ENCODE data around the gene TP53AIP1.

Gene TP53AIP1

DNA sequence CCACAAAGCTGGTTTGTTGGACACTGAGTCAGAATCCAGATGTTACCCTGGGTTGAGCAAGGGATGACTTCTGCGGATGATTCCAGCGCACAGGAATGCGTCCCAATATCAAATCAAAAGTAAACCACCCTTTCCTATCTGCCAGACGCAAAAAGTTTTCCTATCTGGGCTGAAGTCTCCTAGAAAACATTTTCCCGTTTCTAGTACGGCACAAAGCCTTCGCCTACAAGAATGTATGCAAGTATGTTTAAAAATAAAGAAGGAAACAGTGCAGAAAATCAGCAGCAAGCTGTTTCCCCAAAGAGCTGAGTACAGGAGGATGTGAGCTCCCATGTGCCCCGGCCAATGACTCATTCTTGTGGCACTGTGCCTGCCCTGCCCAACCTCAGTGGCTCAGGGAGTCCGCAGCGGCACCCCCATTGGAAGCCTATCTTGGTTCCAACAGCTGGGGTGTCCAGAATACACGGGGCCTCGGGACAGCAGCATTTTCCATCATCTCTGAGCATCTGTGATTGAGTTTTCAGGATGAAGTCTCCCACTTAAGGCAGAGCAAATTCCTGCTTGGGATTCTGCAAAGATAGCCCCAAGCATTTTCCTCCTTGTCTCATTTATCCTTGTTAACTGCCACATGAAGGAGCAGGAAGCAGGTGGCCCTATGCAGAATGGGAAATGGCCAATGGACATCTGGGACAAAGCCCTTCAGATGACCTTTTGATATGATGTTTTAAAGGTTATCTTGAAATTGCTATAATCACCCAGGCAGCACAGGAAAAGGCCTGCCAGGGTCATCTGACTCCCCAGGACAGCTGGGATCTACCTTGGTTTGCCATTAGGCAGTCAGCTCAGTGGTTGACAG, 34.1 kb downstream of the TP53AIP1 start:
- Mint-ChIP-seq H3K27me3 (peaks cover 83% of the 10 kb centered on the region), H3K27ac (no peak overlapping the region)
- ATAC-seq: peak; percentile 39

DNA sequence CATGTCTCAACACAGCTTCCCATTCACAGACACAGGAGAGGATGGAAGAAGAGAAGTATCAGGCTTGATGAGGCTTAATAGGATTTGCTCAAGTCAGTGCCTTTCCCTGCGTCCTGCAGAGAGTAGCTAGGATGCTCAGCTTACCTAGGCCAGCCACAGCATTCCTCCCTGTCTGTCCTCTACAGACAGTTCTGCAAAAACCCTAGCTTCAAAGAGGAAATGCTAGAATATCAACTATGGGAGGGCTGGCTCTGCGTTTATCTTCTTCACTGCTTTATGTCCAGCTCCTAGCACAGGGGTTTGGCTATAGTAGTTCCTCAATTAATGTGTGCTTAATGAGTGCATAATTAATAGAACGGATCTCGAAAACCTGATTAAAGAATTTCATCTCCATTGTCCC, 35.1 kb downstream of the TP53AIP1 start:
- H3K36me3 Mint-ChIP-seq: no peaks in the 10 kb centered on the region
- H3K27ac Mint-ChIP-seq: no peak overlapping the region
- no peak overlapping the region for H3K4me3 Mint-ChIP-seq
- H3K9me3 Mint-ChIP-seq: no peaks in the 10 kb centered on the region
- H3K4me1 Mint-ChIP-seq: peaks cover 33% of the 10 kb centered on the region
- peaks cover 84% of the 10 kb centered on the region for H3K27me3 Mint-ChIP-seq
- ATAC-seq: no peak

More for the DNA sequence above, 34.1 kb downstream of the TP53AIP1 start:
- Mint-ChIP-seq H3K4me3 (no peak overlapping the region), H3K36me3 (no peaks in the 10 kb centered on the region), H3K9me3 (no peaks in the 10 kb centered on the region), H3K4me1 (peaks cover 29% of the 10 kb centered on the region)

DNA sequence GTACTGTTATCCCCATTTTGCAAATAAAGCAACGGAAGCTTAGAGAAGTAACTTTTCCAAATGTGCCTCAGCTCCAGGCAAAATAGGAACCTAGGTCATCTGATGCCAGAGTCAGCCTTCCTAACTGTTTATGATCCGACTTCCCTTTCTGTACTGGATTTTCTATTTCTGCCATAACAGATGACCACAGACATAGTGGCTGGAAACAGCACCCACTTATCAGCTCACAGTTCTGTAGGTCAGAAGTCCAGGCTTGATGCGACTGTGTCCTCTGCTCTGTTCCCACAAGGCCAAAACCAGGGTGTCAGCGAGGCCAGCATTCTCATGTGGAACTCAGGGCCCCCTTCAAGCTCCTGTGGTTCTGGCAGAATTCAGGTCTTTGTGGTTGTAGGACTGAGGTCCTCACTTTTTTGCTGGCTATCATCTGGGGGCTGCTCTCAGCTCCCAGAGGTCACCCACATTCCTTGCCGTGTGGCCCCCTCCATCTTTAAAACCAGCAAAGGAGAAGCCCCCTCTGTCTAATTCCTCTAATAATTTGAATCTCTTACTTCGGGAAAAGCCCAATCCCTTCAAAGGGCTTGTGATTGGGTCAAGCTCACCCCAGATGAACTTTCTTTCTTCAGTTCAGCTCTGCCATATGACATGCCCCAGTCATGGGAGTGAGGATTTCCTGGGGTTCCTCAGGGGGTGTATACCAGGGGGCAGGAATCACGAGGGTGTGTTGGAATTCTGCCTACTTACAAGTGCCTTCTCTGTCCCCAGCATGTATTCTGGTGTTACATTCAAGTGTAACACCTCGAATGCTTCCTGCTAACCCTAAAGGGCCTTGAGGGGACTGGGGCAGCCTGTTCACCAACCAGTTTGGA, 36.3 kb downstream of the TP53AIP1 start:
- Mint-ChIP-seq H3K36me3 (no peaks in the 10 kb centered on the region), H3K4me1 (peaks cover 33% of the 10 kb centered on the region), H3K27ac (no peak overlapping the region), H3K4me3 (peak overlapping the region; percentile 89), H3K9me3 (no peaks in the 10 kb centered on the region), H3K27me3 (peaks cover 84% of the 10 kb centered on the region)
- ATAC-seq: no peak

DNA sequence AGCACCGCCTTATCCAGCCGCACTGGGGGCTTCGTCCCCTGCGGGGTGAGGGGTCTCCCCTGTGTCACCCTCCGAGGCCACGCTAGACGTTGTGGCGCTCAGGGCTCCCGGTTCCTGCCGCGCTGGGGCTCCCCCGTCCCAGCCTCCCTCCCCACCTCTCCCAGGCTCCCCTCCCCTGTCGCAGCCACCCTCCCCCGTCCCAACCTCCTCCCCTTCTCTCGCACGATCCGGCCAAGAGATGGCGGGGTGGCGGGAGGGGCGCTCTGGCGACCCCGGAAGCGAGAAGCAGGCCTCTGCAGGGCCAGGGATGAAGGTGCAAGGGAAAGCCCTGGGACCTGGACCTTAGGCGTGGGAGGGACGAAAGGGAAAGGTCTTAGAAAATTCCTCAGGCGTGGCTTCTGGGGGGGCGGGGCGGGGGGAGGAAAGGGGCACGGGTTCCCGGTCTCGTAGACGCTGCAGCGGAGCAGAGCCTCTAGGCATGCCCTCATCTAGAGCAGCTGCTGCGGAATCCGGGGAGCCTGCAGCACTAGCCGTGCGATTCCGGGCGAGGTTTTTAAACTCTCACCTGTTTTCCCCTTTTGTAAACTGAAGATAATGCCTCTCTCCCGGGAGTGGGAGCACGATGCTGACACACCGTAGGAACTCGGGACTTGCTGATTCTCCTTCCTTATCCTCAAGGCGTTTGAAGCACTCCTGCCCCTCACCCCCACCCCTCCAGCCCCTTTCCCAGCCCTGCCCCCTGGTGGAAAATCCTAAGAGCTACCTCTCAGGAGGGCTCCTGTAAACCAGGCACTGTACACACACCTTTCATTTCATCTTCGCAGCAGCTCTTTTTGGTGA, 37.1 kb downstream of the TP53AIP1 start:
- peak; percentile 60 for ATAC-seq
- Mint-ChIP-seq H3K27me3 (peaks cover 87% of the 10 kb centered on the region), H3K4me1 (peaks cover 33% of the 10 kb centered on the region), H3K9me3 (no peaks in the 10 kb centered on the region), H3K27ac (peak overlapping the region; percentile 33), H3K36me3 (no peaks in the 10 kb centered on the region), H3K4me3 (peak overlapping the region; percentile 89)

DNA sequence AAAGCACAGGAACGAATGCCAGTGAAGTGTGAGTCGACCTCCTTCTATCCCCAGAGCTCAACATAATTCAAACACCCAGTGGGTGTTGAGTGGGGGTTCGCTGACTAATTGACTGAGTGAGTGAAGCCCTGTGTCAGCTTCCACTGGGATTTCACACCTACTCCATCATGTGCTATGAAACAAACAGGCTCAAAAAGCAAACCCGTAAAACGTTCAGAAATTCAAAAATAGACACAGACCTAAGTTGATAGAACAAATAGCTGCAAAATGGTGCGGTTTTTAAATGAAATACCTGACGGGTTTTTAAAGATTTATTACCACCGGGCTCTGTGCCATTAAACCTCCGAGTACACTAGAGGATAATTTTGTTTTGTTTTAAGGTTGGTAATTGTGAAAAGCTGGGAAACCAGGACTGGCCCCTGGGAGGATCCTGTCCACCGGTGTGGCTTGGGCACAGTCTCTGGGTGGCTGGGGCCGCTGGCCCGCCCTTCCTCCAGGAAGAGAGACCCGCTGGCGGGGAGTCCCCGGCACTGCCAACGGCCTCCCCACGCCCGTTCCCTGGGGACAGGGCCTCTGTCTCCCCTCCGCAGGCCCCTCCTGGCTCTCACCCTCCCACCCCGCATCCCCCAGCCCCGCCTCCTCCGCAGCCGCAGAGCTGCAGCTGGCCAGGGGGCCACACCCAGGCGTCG, 37.9 kb downstream of the TP53AIP1 start:
- ATAC-seq: peak; percentile 74

DNA sequence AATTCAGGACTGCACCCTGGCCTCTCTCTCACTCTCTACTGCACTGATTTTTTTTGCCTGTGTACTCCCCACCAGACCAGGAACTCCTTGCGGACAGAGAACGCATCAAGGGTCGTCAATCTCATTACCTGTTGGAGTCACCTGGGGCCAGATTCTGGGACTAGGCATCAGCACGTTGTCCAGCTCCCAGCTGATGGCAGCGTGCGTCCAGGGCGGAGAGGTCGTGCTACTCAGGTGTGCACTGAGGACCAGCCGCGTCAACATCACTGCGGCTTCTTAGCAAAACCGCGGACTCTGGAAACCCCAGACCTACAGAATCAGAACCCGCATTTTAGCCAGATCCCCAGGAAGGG, 38.4 kb downstream of the TP53AIP1 start:
- Mint-ChIP-seq H3K4me3 (peak overlapping the region; percentile 12), H3K27ac (no peak overlapping the region), H3K27me3 (peaks cover 86% of the 10 kb centered on the region)

More for the DNA sequence above, 37.9 kb downstream of the TP53AIP1 start:
- Mint-ChIP-seq H3K4me1 (peaks cover 33% of the 10 kb centered on the region), H3K27ac (peak overlapping the region; percentile 33), H3K4me3 (peak overlapping the region; percentile 89), H3K36me3 (no peaks in the 10 kb centered on the region), H3K27me3 (peaks cover 87% of the 10 kb centered on the region), H3K9me3 (no peaks in the 10 kb centered on the region)

DNA sequence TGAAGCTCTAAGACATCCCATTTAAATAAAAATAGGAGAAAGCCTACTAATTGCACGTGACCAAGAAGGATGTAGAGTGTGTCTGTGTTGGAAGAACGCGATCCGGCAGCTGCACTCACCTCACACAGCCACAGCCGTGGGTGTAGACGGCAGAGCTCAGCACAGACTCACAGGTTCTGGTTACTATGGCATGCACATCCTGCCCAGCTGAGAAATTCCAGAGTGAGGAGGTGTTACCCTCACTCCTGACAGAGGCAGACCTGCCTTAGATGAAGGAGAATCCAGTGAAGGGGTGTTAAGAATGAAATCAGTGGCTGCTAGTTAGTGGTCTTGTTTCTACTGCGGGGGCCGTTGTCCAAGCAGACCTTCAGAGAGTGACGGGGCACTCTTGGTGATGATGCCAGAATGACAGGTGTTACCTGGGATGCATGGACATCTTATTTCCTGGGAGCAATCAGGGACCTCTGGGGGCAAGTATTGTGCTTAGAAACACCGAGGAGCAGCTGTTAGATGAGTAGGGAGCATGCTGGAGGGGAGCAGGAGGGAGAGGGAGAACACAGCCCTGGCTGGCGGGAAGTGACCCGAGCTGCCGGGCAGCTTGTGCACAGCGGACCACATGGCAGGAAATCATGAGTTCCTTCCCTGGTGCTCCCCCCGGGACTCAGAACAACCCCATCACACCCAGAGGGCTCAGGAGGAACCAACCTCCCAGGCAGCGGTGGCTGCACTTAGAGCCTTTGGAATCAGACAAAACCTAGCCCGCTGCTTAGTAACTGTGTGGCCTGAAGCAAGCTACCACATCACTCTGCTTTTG, 39.2 kb downstream of the TP53AIP1 start:
- Mint-ChIP-seq H3K27ac (no peak overlapping the region), H3K36me3 (no peaks in the 10 kb centered on the region), H3K4me1 (peaks cover 37% of the 10 kb centered on the region), H3K4me3 (no peak overlapping the region), H3K27me3 (peaks cover 86% of the 10 kb centered on the region), H3K9me3 (no peaks in the 10 kb centered on the region)
- no peak for ATAC-seq

More for the DNA sequence above, 38.4 kb downstream of the TP53AIP1 start:
- Mint-ChIP-seq H3K4me1 (peaks cover 33% of the 10 kb centered on the region), H3K9me3 (no peaks in the 10 kb centered on the region), H3K36me3 (no peaks in the 10 kb centered on the region)
- no peak for ATAC-seq

DNA sequence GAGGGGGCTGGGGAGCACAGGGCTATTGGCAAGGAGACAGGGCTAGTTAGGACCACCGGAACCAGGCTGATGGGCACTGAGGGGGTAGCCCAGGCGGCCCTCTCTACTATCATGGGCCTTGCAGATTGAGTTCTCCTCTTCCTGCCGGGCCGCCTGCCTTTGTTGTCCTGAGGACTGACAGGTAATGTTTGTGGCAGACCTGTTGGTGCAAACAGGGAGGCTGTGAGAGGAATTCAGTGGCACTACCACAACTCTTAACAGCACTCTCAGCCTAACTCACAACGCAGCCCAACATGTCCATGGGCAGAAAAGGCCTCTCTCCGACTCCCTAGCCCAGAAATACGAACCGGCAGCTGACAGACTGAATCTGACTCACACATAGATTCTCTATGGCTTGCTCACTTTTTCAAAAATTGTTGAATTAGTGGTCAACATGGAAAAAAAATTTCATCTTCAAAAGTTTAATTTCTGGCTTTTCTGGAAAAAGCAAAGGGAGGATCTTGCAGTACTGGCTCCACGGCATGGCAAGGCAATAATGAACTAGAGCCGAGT, 40.1 kb downstream of the TP53AIP1 start:
- Mint-ChIP-seq H3K4me1 (peaks cover 38% of the 10 kb centered on the region), H3K4me3 (no peak overlapping the region), H3K27me3 (peaks cover 86% of the 10 kb centered on the region), H3K9me3 (no peaks in the 10 kb centered on the region), H3K36me3 (no peaks in the 10 kb centered on the region), H3K27ac (no peak overlapping the region)
- ATAC-seq: no peak

DNA sequence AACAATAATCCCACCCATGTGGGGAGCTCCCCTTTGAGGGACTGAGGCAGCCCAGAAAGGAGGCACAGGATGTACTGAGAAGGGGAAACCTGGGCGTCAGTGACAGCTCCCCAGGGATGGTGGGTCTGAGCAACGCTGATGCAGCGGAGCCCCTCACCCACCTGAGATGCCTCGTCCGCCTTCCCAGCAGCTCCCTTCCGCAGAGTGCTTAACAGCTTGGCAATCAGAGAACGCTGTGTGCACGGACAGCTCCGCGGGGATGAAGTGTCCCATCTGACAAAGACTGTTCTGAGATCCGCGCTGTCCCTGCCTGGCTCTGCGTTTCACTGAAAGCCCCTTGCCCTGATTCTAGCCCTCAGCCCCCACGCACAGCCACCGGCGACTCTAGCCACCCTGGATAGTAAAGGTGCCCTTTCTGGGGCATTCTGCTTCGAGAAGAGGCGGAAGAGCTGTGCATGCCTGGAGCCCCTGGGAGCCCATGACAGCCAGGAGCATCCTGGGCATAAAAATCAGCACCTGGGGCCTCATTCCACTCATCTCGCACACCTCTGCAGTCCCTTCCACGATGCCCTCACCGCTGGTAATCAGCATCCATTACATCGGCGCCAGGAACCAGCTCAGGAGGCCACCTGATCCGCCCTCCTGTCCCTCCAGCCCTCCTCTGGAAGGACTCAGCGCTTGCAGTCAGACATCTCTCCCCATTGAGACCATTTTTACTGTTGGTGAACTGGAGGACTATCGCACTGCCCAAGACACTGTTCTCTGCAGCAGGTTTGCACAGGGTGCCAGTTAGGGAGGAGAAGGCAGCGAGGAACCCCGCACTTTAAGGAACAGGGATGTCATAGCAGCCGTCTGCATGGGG, 40.8 kb downstream of the TP53AIP1 start:
- Mint-ChIP-seq H3K4me3 (no peak overlapping the region), H3K36me3 (no peaks in the 10 kb centered on the region), H3K27ac (no peak overlapping the region), H3K9me3 (no peaks in the 10 kb centered on the region), H3K4me1 (peaks cover 34% of the 10 kb centered on the region), H3K27me3 (peaks cover 86% of the 10 kb centered on the region)
- no peak for ATAC-seq

DNA sequence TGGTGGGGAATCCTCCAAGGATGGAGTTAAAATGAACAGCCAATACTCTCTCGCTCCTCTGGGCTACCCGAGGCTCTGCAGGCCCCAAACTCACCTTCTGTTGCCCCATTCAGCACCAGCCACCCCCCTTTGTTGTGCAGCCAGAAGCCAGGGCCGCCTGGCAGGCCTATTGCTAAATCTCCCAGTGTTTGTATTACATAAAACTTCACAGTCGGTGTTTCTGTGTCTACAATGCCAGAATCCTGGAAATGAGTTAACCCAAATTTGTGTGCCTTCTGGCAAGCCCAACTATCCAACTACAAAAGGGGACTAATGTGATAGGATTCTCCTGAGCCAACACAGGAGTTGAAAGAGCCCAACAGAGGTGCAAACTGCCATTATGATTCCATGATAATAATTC, 42.2 kb downstream of the TP53AIP1 start:
- ATAC-seq: no peak
- no peaks in the 10 kb centered on the region for H3K9me3 Mint-ChIP-seq
- H3K27ac Mint-ChIP-seq: no peak overlapping the region
- H3K36me3 Mint-ChIP-seq: no peaks in the 10 kb centered on the region
- H3K27me3 Mint-ChIP-seq: peaks cover 89% of the 10 kb centered on the region
- H3K4me3 Mint-ChIP-seq: no peak overlapping the region
- peaks cover 23% of the 10 kb centered on the region for H3K4me1 Mint-ChIP-seq

DNA sequence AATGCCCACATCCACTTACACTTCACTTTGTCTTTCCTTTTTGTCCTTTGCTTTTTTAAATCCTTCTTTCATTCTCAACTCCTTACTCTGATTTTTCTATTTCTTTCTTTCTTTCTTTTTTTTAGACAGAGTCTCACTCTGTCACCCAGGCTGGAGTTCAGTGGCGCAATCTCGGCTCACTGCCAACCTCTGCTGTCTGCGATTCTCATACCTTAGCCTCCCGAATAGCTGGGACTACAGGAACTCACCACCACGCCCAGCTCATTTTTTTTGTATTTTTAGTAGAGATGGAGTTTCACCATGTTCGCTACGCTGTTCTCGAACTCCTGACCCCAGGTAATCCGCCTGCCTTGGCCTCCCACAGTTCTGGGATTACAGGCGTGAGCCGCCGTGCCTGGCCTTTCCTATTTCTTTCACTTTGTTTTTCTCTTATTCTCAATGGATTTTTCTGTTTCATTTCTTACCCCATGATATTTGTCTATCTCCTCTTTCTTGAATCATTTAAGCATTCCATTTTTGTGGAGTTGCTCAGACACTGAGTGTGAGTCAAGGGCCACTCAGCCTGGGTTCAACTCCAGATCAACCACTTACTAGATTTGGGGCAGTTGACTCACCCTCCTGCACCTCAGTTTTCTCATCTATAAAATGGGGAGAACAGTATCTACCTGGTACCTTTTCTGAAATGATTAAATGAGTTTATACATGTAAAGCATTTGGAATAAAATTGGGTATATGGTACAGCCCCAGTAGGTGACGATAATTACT, 43.9 kb downstream of the TP53AIP1 start:
- Mint-ChIP-seq H3K4me3 (no peak overlapping the region), H3K4me1 (peaks cover 17% of the 10 kb centered on the region), H3K27me3 (peaks cover 94% of the 10 kb centered on the region), H3K27ac (no peak overlapping the region), H3K9me3 (no peaks in the 10 kb centered on the region), H3K36me3 (no peaks in the 10 kb centered on the region)
- no peak for ATAC-seq

DNA sequence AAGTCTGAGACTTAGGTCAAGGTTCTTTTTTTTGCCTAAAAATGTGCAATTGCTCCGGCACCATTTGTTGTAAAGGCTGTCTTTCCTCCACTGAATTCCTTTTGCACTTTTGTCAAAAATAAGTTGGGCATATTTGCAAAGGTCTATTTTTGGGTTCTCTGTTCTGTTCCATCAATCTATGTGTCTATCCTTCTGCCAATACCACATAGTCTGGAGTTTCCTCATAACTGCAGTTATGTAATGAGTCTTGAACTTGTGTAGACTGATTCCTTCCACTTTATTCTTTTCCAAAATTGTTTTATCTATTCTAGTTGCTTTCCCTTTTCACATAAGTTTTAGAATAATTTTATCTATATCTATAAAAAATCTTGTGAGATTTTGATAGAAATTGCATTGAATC, 44.8 kb downstream of the TP53AIP1 start:
- Mint-ChIP-seq H3K4me3 (no peak overlapping the region), H3K27ac (no peak overlapping the region), H3K9me3 (no peaks in the 10 kb centered on the region), H3K4me1 (peaks cover 19% of the 10 kb centered on the region), H3K27me3 (peaks cover 96% of the 10 kb centered on the region), H3K36me3 (no peaks in the 10 kb centered on the region)
- ATAC-seq: no peak
